ENCODE measurements around the gene RHOXF2.
"Not testable (repeated sequence)": the region's sequence is repeated elsewhere in the genome, so short reads cannot be mapped to it uniquely, and the experiment has no call there.

The RHOXF2 gene

DNA sequence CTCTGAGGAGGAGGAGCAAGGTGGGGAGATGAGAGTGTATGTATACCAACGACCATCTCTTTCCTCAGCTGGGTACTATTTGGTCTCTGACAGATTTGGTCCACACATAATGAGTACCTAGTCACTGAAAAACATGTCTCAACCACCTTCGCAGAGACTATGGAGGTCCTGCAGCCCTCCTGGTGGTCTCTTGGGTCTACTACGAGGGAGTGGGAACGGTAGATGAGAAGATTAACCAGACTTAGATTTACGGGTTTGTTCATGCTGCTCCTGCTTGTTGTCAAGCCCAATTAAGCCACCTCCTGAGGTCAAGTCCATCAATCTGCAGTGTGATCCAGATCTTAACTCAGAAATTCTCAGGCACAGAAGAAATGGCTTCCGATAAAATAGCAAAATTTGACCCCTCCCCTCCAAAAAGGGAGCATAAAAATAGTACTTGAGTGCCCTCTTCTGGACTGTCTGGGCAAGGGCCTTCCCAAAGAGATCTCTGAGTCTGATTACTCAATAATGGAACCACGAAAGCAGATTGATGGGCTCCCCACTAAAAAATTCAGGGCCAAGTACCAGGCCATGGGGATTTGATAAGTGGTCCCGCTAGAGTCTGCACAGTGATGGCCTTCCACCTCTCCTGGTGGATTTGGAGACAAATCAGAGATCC is 38.3 kb downstream of the RHOXF2 start:
- H4K8ac ChIP-seq (ENCODE audit: low read depth, low read length); H3K79me2 ChIP-seq (ENCODE audit: control insufficient read depth, insufficient read depth, low read length, poor library complexity); H3K4me2 ChIP-seq (ENCODE audit: low read length); H3K23ac ChIP-seq (ENCODE audit: low read length); H2BK12ac ChIP-seq (ENCODE audit: low read length); H3K9me3 ChIP-seq (ENCODE audit: insufficient read depth, low read depth, low read length); H3K36me3 ChIP-seq (ENCODE audit: control insufficient read depth in 1 of 2, insufficient read depth in 2 of 2, low read length in 2 of 2); H3K4ac ChIP-seq (ENCODE audit: low read depth, low read length); H4K12ac ChIP-seq (ENCODE audit: low read depth, low read length); H3K27ac ChIP-seq (ENCODE audit: low read depth, low read length); H3K18ac ChIP-seq (ENCODE audit: low read length); DNase-seq; H3K4me1 ChIP-seq (ENCODE audit: control insufficient read depth in 1 of 2, insufficient read depth in 2 of 2, low read length in 2 of 2); H2AFZ ChIP-seq (ENCODE audit: insufficient read depth, low read length, poor library complexity); H3K9ac ChIP-seq (ENCODE audit: low read length); H2AK5ac ChIP-seq (ENCODE audit: low read length); H2BK5ac ChIP-seq (ENCODE audit: low read depth, low read length, poor library complexity); H3K14ac ChIP-seq (ENCODE audit: low read length); H3K79me1 ChIP-seq (ENCODE audit: low read length); H2BK120ac ChIP-seq (ENCODE audit: insufficient read depth, low read length, poor library complexity); H3K27me3 ChIP-seq (ENCODE audit: insufficient read depth, low read length); H4K91ac ChIP-seq (ENCODE audit: low read depth, low read length); H3K4me3 ChIP-seq (ENCODE audit: low read depth, low read length): not testable (repeated sequence)
- no CpG with 5 or more reads among the region's 8 CpGs for WGBS (ENCODE audit: extremely low coverage, insufficient coverage, insufficient read length)

DNA sequence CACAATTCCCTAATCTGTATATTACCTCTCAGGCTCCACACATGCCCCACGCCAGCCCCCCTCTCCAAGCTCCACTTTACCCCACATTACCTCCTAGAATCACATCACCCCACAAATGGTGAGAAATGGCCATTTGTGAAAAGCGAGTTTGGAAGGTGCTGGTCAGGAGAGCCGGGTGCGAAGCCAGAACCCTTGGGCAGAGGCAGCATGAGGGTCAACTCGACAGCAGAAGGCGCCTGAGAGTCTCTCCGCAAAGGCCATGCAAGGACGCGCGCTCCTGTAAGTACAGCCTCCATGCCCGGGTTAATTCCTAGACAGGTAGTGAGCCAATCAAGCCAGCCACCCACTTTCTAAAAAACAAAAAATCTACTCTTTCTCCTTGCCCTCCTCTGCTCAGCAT is 42.4 kb downstream of the RHOXF2 start:
- no peaks in the 10 kb centered on the region for H3K79me2 ChIP-seq (ENCODE audit: control insufficient read depth, insufficient read depth, low read length, poor library complexity)
- H2AK5ac ChIP-seq (ENCODE audit: low read length), result no peak overlapping the region
- no peak overlapping the region for H2BK120ac ChIP-seq (ENCODE audit: insufficient read depth, low read length, poor library complexity)
- no peak overlapping the region for H3K4me3 ChIP-seq (ENCODE audit: low read depth, low read length)
- no peaks in the 10 kb centered on the region for H3K4me1 ChIP-seq (ENCODE audit: control insufficient read depth in 1 of 2, insufficient read depth in 2 of 2, low read length in 2 of 2)
- H3K79me1 ChIP-seq (ENCODE audit: low read length), result no peaks in the 10 kb centered on the region
- no peak overlapping the region for H3K18ac ChIP-seq (ENCODE audit: low read length)
- no peak overlapping the region for H2BK5ac ChIP-seq (ENCODE audit: low read depth, low read length, poor library complexity)
- no peak overlapping the region for H3K9ac ChIP-seq (ENCODE audit: low read length)
- H3K36me3 ChIP-seq (ENCODE audit: control insufficient read depth in 1 of 2, insufficient read depth in 2 of 2, low read length in 2 of 2), result no peaks in the 10 kb centered on the region
- H4K91ac ChIP-seq (ENCODE audit: low read depth, low read length), result no peak overlapping the region
- no peak overlapping the region for H3K14ac ChIP-seq (ENCODE audit: low read length)
- H4K12ac ChIP-seq (ENCODE audit: low read depth, low read length), result no peak overlapping the region
- DNase-seq, result no peak
- H3K23ac ChIP-seq (ENCODE audit: low read length), result no peak overlapping the region
- H2BK12ac ChIP-seq (ENCODE audit: low read length), result no peak overlapping the region
- no peaks in the 10 kb centered on the region for H3K9me3 ChIP-seq (ENCODE audit: insufficient read depth, low read depth, low read length)
- no peak overlapping the region for H3K27ac ChIP-seq (ENCODE audit: low read depth, low read length)
- H3K4ac ChIP-seq (ENCODE audit: low read depth, low read length), result no peak overlapping the region
- no peak overlapping the region for H3K4me2 ChIP-seq (ENCODE audit: low read length)
- no peaks in the 10 kb centered on the region for H3K27me3 ChIP-seq (ENCODE audit: insufficient read depth, low read length)
- H4K8ac ChIP-seq (ENCODE audit: low read depth, low read length), result no peak overlapping the region
- no CpG with 5 or more reads among the region's 11 CpGs for WGBS (ENCODE audit: extremely low coverage, insufficient coverage, insufficient read length)
- H2AFZ ChIP-seq (ENCODE audit: insufficient read depth, low read length, poor library complexity), result no peak overlapping the region

DNA sequence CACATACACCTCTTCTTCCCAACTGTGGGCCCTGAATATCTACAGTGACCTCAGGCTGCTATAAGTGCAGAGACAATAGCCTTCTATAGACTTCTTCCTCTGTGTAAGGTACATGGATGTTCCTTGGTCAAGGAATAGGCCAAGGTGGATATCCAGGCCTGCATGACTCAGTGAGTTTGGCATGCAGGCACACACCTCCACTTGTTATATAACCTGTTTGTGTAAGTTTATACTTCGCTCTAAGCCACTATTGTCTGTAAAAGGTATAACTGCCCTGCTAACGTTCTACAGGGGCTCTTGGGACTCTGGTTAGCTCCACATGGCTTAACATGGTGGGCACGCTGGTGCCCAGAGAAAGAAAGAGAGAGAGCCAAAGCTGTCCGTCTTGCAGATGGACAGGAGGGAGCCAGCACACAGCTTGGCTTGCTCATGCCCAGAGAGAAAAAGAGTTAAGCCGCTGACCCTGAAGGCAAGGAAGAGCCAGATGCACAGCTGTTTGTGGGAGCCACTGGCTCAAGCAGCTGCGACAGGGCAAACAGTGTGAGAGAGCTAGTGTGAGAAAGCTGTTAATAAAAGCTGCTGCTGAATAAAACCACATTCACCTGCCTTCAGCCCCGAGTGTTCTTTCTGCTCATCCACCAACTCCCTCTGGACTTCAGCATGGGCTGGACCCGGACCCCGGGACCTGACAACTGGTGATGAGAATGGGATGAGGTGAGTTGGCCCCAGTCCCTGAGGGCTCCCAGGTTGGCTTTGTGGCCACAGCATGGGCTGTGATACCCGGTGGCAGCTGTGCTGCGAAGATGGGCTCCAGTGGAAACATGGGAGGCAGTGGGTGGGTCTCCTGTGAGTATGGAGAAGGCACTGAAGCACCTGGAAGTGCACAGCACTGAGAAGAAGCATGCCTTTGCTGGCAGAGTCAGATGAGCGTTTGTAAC is 47.7 kb downstream of the RHOXF2 start:
- Histone ChIP-seq H3K36me3 (ENCODE audit: control insufficient read depth in 1 of 2, insufficient read depth in 2 of 2, low read length in 2 of 2) (no peaks in the 10 kb centered on the region), H3K4me2 (ENCODE audit: low read length) (no peak overlapping the region), H4K91ac (ENCODE audit: low read depth, low read length) (no peak overlapping the region), H3K27ac (ENCODE audit: low read depth, low read length) (no peak overlapping the region), H2AFZ (ENCODE audit: insufficient read depth, low read length, poor library complexity) (no peak overlapping the region), H4K8ac (ENCODE audit: low read depth, low read length) (no peak overlapping the region), H3K79me1 (ENCODE audit: low read length) (no peaks in the 10 kb centered on the region), H3K9me3 (ENCODE audit: insufficient read depth, low read depth, low read length) (no peaks in the 10 kb centered on the region), H2AK5ac (ENCODE audit: low read length) (no peak overlapping the region), H3K27me3 (ENCODE audit: insufficient read depth, low read length) (no peaks in the 10 kb centered on the region), H3K4me1 (ENCODE audit: control insufficient read depth in 1 of 2, insufficient read depth in 2 of 2, low read length in 2 of 2) (no peaks in the 10 kb centered on the region), H2BK12ac (ENCODE audit: low read length) (no peak overlapping the region), H3K23ac (ENCODE audit: low read length) (no peak overlapping the region), H4K12ac (ENCODE audit: low read depth, low read length) (no peak overlapping the region), H2BK120ac (ENCODE audit: insufficient read depth, low read length, poor library complexity) (no peak overlapping the region), H3K9ac (ENCODE audit: low read length) (no peak overlapping the region), H2BK5ac (ENCODE audit: low read depth, low read length, poor library complexity) (no peak overlapping the region), H3K14ac (ENCODE audit: low read length) (no peak overlapping the region), H3K4me3 (ENCODE audit: low read depth, low read length) (no peak overlapping the region), H3K18ac (ENCODE audit: low read length) (no peak overlapping the region), H3K79me2 (ENCODE audit: control insufficient read depth, insufficient read depth, low read length, poor library complexity) (no peaks in the 10 kb centered on the region), H3K4ac (ENCODE audit: low read depth, low read length) (no peak overlapping the region)
- DNase-seq, result no peak
- WGBS (ENCODE audit: extremely low coverage, insufficient coverage, insufficient read length), result no CpG with 5 or more reads among the region's 12 CpGs

DNA sequence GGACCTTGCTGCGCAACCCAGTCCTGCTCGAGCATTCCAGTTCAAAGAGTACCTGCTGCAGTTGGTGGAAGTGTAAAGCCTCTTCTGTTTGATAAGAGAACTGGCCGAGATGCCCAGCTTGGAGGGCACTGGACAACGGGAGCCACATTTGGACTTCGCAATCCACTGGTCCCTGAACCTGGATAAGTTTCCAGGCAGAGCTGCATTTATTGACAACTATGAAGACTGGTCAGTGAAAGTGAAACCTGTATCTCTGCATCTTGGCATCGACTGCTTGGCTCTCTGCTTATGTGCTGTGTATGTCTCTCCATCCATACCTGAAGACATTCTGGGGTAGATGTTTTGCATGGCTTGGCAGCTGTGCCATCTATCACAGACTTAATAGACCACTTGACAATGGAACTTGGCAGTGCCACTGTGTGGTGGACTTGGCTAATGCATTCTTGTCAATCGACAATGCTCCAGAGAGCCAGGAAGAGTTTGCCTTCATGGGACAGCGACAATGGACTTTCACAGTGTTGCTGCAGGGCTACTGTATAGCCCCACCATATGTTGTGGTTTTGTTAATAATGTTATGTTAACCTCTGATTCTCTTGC is 48.7 kb downstream of the RHOXF2 start:
- H2BK5ac ChIP-seq (ENCODE audit: low read depth, low read length, poor library complexity), result no peak overlapping the region
- no peak overlapping the region for H3K4me2 ChIP-seq (ENCODE audit: low read length)
- H3K27ac ChIP-seq (ENCODE audit: low read depth, low read length), result no peak overlapping the region
- no peak overlapping the region for H4K8ac ChIP-seq (ENCODE audit: low read depth, low read length)
- H2BK120ac ChIP-seq (ENCODE audit: insufficient read depth, low read length, poor library complexity), result no peak overlapping the region
- no peak overlapping the region for H3K23ac ChIP-seq (ENCODE audit: low read length)
- H3K18ac ChIP-seq (ENCODE audit: low read length), result no peak overlapping the region
- no peaks in the 10 kb centered on the region for H3K4me1 ChIP-seq (ENCODE audit: control insufficient read depth in 1 of 2, insufficient read depth in 2 of 2, low read length in 2 of 2)
- H4K91ac ChIP-seq (ENCODE audit: low read depth, low read length), result no peak overlapping the region
- no CpG with 5 or more reads among the region's 8 CpGs for WGBS (ENCODE audit: extremely low coverage, insufficient coverage, insufficient read length)
- H4K12ac ChIP-seq (ENCODE audit: low read depth, low read length), result no peak overlapping the region
- H3K9ac ChIP-seq (ENCODE audit: low read length), result no peak overlapping the region
- H3K14ac ChIP-seq (ENCODE audit: low read length), result no peak overlapping the region
- no peaks in the 10 kb centered on the region for H3K9me3 ChIP-seq (ENCODE audit: insufficient read depth, low read depth, low read length)
- no peaks in the 10 kb centered on the region for H3K27me3 ChIP-seq (ENCODE audit: insufficient read depth, low read length)
- H3K79me2 ChIP-seq (ENCODE audit: control insufficient read depth, insufficient read depth, low read length, poor library complexity), result no peaks in the 10 kb centered on the region
- H3K4me3 ChIP-seq (ENCODE audit: low read depth, low read length), result no peak overlapping the region
- H3K79me1 ChIP-seq (ENCODE audit: low read length), result no peaks in the 10 kb centered on the region
- no peak overlapping the region for H2AK5ac ChIP-seq (ENCODE audit: low read length)
- no peaks in the 10 kb centered on the region for H3K36me3 ChIP-seq (ENCODE audit: control insufficient read depth in 1 of 2, insufficient read depth in 2 of 2, low read length in 2 of 2)
- no peak overlapping the region for H3K4ac ChIP-seq (ENCODE audit: low read depth, low read length)
- no peak overlapping the region for H2BK12ac ChIP-seq (ENCODE audit: low read length)
- DNase-seq, result no peak
- H2AFZ ChIP-seq (ENCODE audit: insufficient read depth, low read length, poor library complexity), result no peak overlapping the region
